CD8-positive, alpha-beta memory T cell (primary cell): ENCODE measurements around the gene COL26A1. TPM values are rescaled to one million over a fixed set of nuclear protein-coding genes. Genes with fewer than 3 reads are reported as not detected.
A peak's percentile ranks its signal among the peaks of the same experiment; 100 is the strongest.
"Not testable (repeated sequence)": the region's sequence is repeated elsewhere in the genome, so short reads cannot be mapped to it uniquely, and the experiment has no call there.

Experiments
- CTCF ChIA-PET: fragments of 350-600 bp; sonication (Branson Sonifier 250); formaldehyde crosslinking; loops from one replicate; lab custom pipeline; 2021; ENCODE audit warnings: antibody characterized with exemption; lab: Charles Lee
- POLR2A ChIA-PET: fragments of 350-600 bp; sonication (Branson Sonifier 250); formaldehyde crosslinking; loops from one replicate; lab custom pipeline; 2021; ENCODE audit warnings: antibody characterized with exemption; lab: Charles Lee
- DNase-seq, 5 donors: peaks; one replicate each; pipeline versions ENCODE4 v3.0.0 to v3.0.0-alpha.2; 2020 to 2022; ENCODE audit warnings: mixed read lengths in 1 of 5
- H3K27ac ChIP-seq: one replicate; pipeline ENCODE4 v1.7.0; 2013; ENCODE audit warnings: low read depth, mild to moderate bottlenecking, low read length, moderate library complexity
- H3K27me3 ChIP-seq: 2 replicates; pipeline ENCODE4 v1.7.0; 2013; ENCODE audit warnings: low read length, mild to moderate bottlenecking; ENCODE audit not compliant: insufficient read depth, poor library complexity, severe bottlenecking
- H3K36me3 ChIP-seq: 2 replicates; pipeline ENCODE4 v1.7.0; 2013; ENCODE audit warnings: mild to moderate bottlenecking, low read length, moderate library complexity; ENCODE audit not compliant: insufficient read depth
- H3K4me1 ChIP-seq: 2 replicates; pipeline ENCODE4 v1.7.0; 2013; ENCODE audit warnings: mild to moderate bottlenecking, low read length, moderate library complexity; ENCODE audit not compliant: insufficient read depth
- H3K4me3 ChIP-seq: 2 replicates; pipeline ENCODE4 v1.7.0; 2013; ENCODE audit warnings: mild to moderate bottlenecking, low read length
- H3K9me3 ChIP-seq: 2 replicates; pipeline ENCODE4 v1.7.0; 2013; ENCODE audit warnings: mild to moderate bottlenecking, low read length
- H3K27ac Mint-ChIP-seq, 8 donors: one replicate each; pipeline ENCODE4 v1.8.0; 2020 to 2021; ENCODE audit warnings: mixed read lengths in 8 of 8, mild to moderate bottlenecking in 6 of 8, inconsistent platforms in 3 of 8, moderate library complexity in 3 of 8
- H3K27me3 Mint-ChIP-seq, 2 donors: one replicate each; pipeline ENCODE4 v1.8.0; 2020 to 2021; ENCODE audit warnings: mixed read lengths in 2 of 2, mild to moderate bottlenecking in 1 of 2, moderate library complexity in 1 of 2
- H3K36me3 Mint-ChIP-seq, 3 donors: one replicate each; pipeline ENCODE4 v1.8.0; 2020 to 2021; ENCODE audit warnings: mixed read lengths in 3 of 3, inconsistent platforms in 1 of 3, mild to moderate bottlenecking in 1 of 3
- H3K4me1 Mint-ChIP-seq, 3 donors: one replicate each; pipeline ENCODE4 v1.8.0; 2020 to 2021; ENCODE audit warnings: mixed read lengths in 3 of 3, inconsistent platforms in 1 of 3, mild to moderate bottlenecking in 1 of 3
- H3K4me3 Mint-ChIP-seq, 7 donors: one replicate each; pipeline ENCODE4 v1.8.0; 2020 to 2021; ENCODE audit warnings: mixed read lengths in 7 of 7, mild to moderate bottlenecking in 6 of 7, moderate library complexity in 4 of 7, inconsistent platforms in 2 of 7
- H3K9me3 Mint-ChIP-seq, 5 donors: one replicate each; pipeline ENCODE4 v1.8.0; 2020 to 2022; ENCODE audit warnings: mixed read lengths in 5 of 5, mild to moderate bottlenecking in 3 of 5, moderate library complexity in 2 of 5, inconsistent platforms in 1 of 5
- polyA plus RNA-seq: library from polyadenylated mRNA; unstranded; fragments of 300-500 nt; fragmentation: Illumina TruSeq; gene quantifications from one replicate; pipeline ENCODE4 v1.2.3, GENCODE V29; 2021
- total RNA-seq, 2 experiments: library from RNA; stranded (reverse); gene quantifications; one replicate each; pipeline ENCODE4 v1.2.3, GENCODE V29; 2021

The COL26A1 gene
- total and polyA plus RNA-seq, 3 experiments from 2014 or later: not detected

DNA sequence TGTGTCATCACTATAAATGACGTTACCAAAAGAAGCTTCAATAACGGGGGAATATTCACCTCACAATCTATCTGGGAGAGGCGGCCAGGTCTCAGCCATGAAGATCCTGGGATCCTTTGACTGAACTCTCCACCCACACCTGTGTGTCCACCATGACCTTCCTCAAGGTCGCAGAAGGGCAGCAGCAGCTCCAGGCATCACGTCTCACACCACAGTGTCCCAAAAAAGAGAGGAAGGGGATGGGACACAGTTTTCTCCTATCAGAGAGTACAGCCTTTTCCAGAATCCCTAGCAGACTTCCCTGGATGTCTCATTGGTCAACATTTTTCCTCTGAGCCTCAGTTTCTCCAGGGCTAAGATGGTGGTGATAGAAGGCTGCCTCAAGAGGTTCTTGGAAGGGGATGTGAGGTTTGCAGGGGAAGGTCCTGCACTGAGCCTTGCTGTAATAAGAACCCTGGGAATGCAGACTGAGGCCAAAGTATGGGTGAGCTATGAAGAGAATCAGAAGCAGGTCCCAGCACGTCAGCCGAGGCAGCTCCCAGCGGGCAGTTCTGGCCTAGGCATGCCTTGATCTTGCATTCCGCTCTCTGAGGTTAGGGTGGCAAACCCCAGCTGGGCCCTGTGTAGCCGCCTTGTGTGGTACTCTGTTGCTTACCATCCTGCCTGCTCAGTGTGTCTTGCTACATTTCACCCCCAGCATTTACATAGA, 63.8 kb downstream of the COL26A1 start:
- H3K27ac ChIP-seq: no peak overlapping the region
- H3K9me3 ChIP-seq: no peaks in the 10 kb centered on the region
- no peak overlapping the region for H3K4me3 Mint-ChIP-seq
- H3K9me3 Mint-ChIP-seq: peaks cover 0 to 2% (median 0%) of the 10 kb centered on the region in 5 donors
- ChIA-PET POLR2A (no interaction called here), CTCF (no interaction called here)
- H3K4me1 Mint-ChIP-seq: peaks cover 5 to 8% (median 5%) of the 10 kb centered on the region in 3 donors
- H3K27me3 ChIP-seq: peaks cover 3% of the 10 kb centered on the region
- H3K4me1 ChIP-seq: no peaks in the 10 kb centered on the region
- H3K27ac Mint-ChIP-seq: no peak overlapping the region
- no peak for DNase-seq
- no peak overlapping the region for H3K4me3 ChIP-seq
- peaks cover 4 to 8% of the 10 kb centered on the region in 2 donors for H3K27me3 Mint-ChIP-seq
- H3K36me3 Mint-ChIP-seq: no peaks in the 10 kb centered on the region
- no peaks in the 10 kb centered on the region for H3K36me3 ChIP-seq

DNA sequence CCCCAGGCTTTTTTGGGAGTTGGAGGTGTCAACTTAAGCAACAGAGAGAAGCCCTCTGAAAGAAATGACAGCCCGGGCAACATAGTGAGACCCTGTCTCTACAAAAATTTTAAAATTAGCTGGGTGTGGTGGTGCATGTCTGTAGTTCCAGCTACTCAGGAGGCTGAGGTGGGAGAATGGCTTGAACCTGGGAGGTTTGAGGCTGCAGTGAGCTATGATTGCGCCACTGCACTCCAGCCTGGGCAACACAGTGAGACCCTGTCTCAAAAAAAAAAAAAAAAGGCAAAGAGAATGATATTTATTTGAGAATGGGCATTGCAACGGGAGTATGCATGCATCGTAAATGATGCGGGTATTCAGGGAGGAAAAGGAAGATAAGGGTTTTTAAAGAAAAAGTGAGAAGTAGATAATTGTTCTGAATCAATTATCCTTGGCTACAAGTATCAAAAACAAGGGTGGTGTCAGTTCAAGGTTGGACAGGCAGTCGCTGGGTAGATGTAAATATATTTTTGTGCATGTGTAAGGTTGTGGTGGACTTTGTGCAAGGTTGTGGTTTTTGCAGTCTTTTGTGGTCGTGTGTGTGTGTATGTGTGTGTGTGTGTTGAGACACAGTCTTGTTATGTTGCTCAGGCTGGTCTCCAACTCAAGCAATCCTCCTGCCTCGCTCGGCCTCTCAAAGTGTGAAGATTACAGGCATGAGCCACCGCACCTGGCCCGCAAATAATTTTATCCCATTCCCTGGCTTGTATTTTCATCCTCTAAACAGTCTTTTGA, 65.6 kb downstream of the COL26A1 start:
- peaks cover 5 to 8% (median 5%) of the 10 kb centered on the region in 3 donors for H3K4me1 Mint-ChIP-seq
- H3K27me3 Mint-ChIP-seq: peaks cover 10 to 11% of the 10 kb centered on the region in 2 donors
- DNase-seq: no peak
- H3K27me3 ChIP-seq: peaks cover 3% of the 10 kb centered on the region
- H3K36me3 Mint-ChIP-seq: no peaks in the 10 kb centered on the region
- CTCF ChIA-PET: no interaction called here
- no peaks in the 10 kb centered on the region for H3K36me3 ChIP-seq
- POLR2A ChIA-PET: no interaction called here
- no peaks in the 10 kb centered on the region for H3K9me3 ChIP-seq
- no peak overlapping the region for H3K4me3 Mint-ChIP-seq
- no peak overlapping the region for H3K27ac ChIP-seq
- no peak overlapping the region for H3K4me3 ChIP-seq
- no peaks in the 10 kb centered on the region for H3K4me1 ChIP-seq
- H3K27ac Mint-ChIP-seq: peak overlapping the region in 3 of 8 donors; percentile 36 to 52 (median 43)
- peaks cover 0 to 2% (median 0%) of the 10 kb centered on the region in 5 donors for H3K9me3 Mint-ChIP-seq

DNA sequence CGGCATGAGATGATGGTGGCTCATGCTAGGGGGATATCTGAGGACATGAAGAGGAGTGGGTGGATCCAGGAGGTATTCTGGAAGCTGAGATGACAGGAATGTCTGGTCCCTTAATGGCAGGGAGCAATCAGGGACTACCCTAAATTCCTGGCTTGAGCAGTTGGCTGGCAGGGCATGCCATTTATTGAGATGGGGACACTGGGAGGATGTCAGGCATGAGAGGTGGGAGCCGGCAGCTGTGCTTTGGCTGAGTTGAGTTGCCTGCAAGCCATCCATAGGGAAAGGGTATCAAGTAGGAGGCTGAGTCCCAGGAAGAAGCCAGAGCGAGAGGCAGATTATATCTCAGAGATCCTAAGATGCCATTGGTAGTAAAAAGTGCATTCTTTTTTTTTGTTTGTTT, 69.6 kb downstream of the COL26A1 start:
- no peak overlapping the region for H3K27ac Mint-ChIP-seq
- no peak for DNase-seq
- H3K9me3 Mint-ChIP-seq: no peaks in the 10 kb centered on the region
- ChIA-PET POLR2A (no interaction called here), CTCF (no interaction called here)
- Histone ChIP-seq H3K27ac (no peak overlapping the region), H3K9me3 (no peaks in the 10 kb centered on the region), H3K4me3 (no peak overlapping the region), H3K27me3 (no peaks in the 10 kb centered on the region), H3K4me1 (no peaks in the 10 kb centered on the region), H3K36me3 (no peaks in the 10 kb centered on the region)
- H3K4me1 Mint-ChIP-seq: peaks cover 5 to 8% (median 5%) of the 10 kb centered on the region in 3 donors
- no peaks in the 10 kb centered on the region for H3K36me3 Mint-ChIP-seq
- H3K27me3 Mint-ChIP-seq: peaks cover 14 to 29% of the 10 kb centered on the region in 2 donors
- H3K4me3 Mint-ChIP-seq: no peak overlapping the region

- ChIA-PET POLR2A (no interaction called here), CTCF (no interaction called here)
- DNase-seq: no peak
- H3K4me3 ChIP-seq: no peak overlapping the region
- Mint-ChIP-seq H3K36me3 (no peaks in the 10 kb centered on the region), H3K27ac (no peak overlapping the region), H3K9me3 (no peaks in the 10 kb centered on the region), H3K4me1 (peaks cover 0 to 1% (median under 1%) of the 10 kb centered on the region in 3 donors), H3K4me3 (no peak overlapping the region), H3K27me3 (peaks cover 16 to 29% of the 10 kb centered on the region in 2 donors)
- H3K36me3 ChIP-seq: no peaks in the 10 kb centered on the region
- H3K4me1 ChIP-seq: no peaks in the 10 kb centered on the region
- no peaks in the 10 kb centered on the region for H3K27me3 ChIP-seq
- H3K9me3 ChIP-seq: no peaks in the 10 kb centered on the region
- H3K27ac ChIP-seq: no peak overlapping the region
Observed at GRCh38 chr7:101433688-101434087, 71.0 kb downstream of the COL26A1 start.

DNA sequence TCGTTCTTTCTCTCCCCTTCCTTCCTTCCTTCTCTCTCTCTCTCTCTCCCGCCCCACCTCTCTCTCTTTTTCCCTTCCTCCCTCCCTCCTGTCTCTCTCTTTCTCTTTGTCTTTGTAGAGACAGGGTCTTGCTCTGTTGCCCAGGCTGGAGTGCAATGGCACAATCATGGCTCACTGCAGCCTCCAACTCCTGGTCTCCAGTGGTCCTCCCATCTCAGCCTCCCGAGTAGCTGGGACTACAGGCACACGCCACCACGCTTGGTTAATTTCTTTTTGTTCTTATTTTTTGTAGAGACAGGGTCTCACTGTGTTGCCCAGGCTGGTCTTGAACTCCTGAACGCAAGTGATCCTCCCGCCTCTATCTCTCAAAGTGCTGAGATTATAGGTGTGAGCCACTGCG, 71.5 kb downstream of the COL26A1 start:
- H3K4me3 Mint-ChIP-seq, H3K36me3 Mint-ChIP-seq, H3K27ac ChIP-seq, H3K27ac Mint-ChIP-seq, H3K4me1 Mint-ChIP-seq, H3K27me3 ChIP-seq, H3K9me3 Mint-ChIP-seq, H3K4me1 ChIP-seq, POLR2A ChIA-PET, H3K36me3 ChIP-seq, H3K4me3 ChIP-seq, CTCF ChIA-PET, DNase-seq, H3K9me3 ChIP-seq: not testable (repeated sequence)
- peaks cover 16 to 32% of the 10 kb centered on the region in 2 donors for H3K27me3 Mint-ChIP-seq

GRCh38 chr7:101435461-101436220, 73.0 kb downstream of the COL26A1 start:
- H3K9me3 Mint-ChIP-seq: no peaks in the 10 kb centered on the region
- Histone ChIP-seq H3K9me3 (no peaks in the 10 kb centered on the region), H3K4me3 (no peak overlapping the region), H3K27me3 (no peaks in the 10 kb centered on the region), H3K36me3 (no peaks in the 10 kb centered on the region), H3K4me1 (no peaks in the 10 kb centered on the region), H3K27ac (no peak overlapping the region)
- ChIA-PET POLR2A (no interaction called here), CTCF (no interaction called here)
- H3K4me3 Mint-ChIP-seq: no peak overlapping the region
- no peak overlapping the region for H3K27ac Mint-ChIP-seq
- no peak for DNase-seq
- peaks cover 13 to 32% of the 10 kb centered on the region in 2 donors for H3K27me3 Mint-ChIP-seq
- no peaks in the 10 kb centered on the region for H3K4me1 Mint-ChIP-seq
- no peaks in the 10 kb centered on the region for H3K36me3 Mint-ChIP-seq

GRCh38 chr7:101436221-101436735, 73.6 kb downstream of the COL26A1 start:
- Histone ChIP-seq H3K36me3 (no peaks in the 10 kb centered on the region), H3K4me3 (no peak overlapping the region), H3K27ac (no peak overlapping the region), H3K9me3 (no peaks in the 10 kb centered on the region), H3K4me1 (no peaks in the 10 kb centered on the region), H3K27me3 (no peaks in the 10 kb centered on the region)
- H3K4me1 Mint-ChIP-seq: no peaks in the 10 kb centered on the region
- H3K27ac Mint-ChIP-seq: no peak overlapping the region
- CTCF ChIA-PET: no interaction called here
- no peak overlapping the region for H3K4me3 Mint-ChIP-seq
- POLR2A ChIA-PET: no interaction called here
- peaks cover 13 to 32% of the 10 kb centered on the region in 2 donors for H3K27me3 Mint-ChIP-seq
- DNase-seq: no peak
- H3K36me3 Mint-ChIP-seq: no peaks in the 10 kb centered on the region
- H3K9me3 Mint-ChIP-seq: no peaks in the 10 kb centered on the region
